ENCODE data around the gene EZR. TPM values are rescaled to one million over a fixed set of nuclear protein-coding genes. Genes with fewer than 3 reads are reported as not detected.

EZR gene
- total and polyA plus RNA-seq, 2 of the 13 experiments (the other 11 are each of a cell fraction or from before 2014, with no cell fraction given), result 34.7 to 60.3 TPM

- H3K9ac ChIP-seq (ENCODE audit: insufficient read depth, low read depth, low read length), result no peak overlapping the region
- H3K4me1 ChIP-seq (ENCODE audit: insufficient read depth, low read length), result peaks cover 65% of the 10 kb centered on the region
- no peak for ATAC-seq
- no peaks in the 10 kb centered on the region for H3K27me3 ChIP-seq (ENCODE audit: control insufficient read depth in 1 of 2, insufficient read depth in 2 of 2, low read length in 2 of 2)
- peaks cover 14% of the 10 kb centered on the region; the same call in 1 of the 2 replicates for H4K20me1 ChIP-seq (ENCODE audit: insufficient read depth, low read length)
- ChIA-PET POLR2A (interaction anchor here (0.7 kb wide), 1 partner anchor 9 kb away, joined by 3 read pairs; the partner anchor contains the start of gene EZR), CTCF (ENCODE audit: low intra/inter-chr PET ratio, low total read pairs) (no interaction called here)
- H3K4me2 ChIP-seq (ENCODE audit: low read depth, low read length), result no peak overlapping the region
- H3K4me3 ChIP-seq (replicated peaks in 1 of 3; ENCODE audit: insufficient read depth in 1 of 3, low read depth in 2 of 3, low read length in 3 of 3), result no peak overlapping the region
- intact Hi-C loops (cut with micrococcal nuclease; ENCODE audit: unreplicated experiment), result no loop called here
- 83% methylated on average over 9 of the region's 9 CpGs for WGBS (ENCODE audit: low lambda C conversion rate)
- no peak for FAIRE-seq
- in situ Hi-C loops (cut with HindIII; ENCODE audit: extremely low pct_ligation_motif_present, low pct_unique_long_range_greater_than_20kb), result no loop called here
- DNase-seq (ENCODE audit: low spot score), result no peak
- peaks cover 77% of the 10 kb centered on the region for H3K79me2 ChIP-seq (ENCODE audit: insufficient read depth, low read length)
- no peak overlapping the region for H2AFZ ChIP-seq (ENCODE audit: low read length)
- no peak overlapping the region for H3K27ac ChIP-seq (ENCODE audit: extremely low read length, insufficient read depth, low read length)
- peaks cover 5 to 11% of the 10 kb centered on the region in 2 experiments; a peak in 4 of 5 replicates for H3K36me3 ChIP-seq (replicated peaks in 1 of 2; ENCODE audit: control insufficient read depth in 1 of 2, insufficient read depth in 2 of 2, low read length in 2 of 2)
- BruUV-seq (replicated peaks), result no TSS peak
- no peaks in the 10 kb centered on the region for H3K9me3 ChIP-seq (ENCODE audit: low read length)
- TF ChIP-seq ZNF138 (CRISPR knock-in tag; IDR thresholded peaks at IDR 0.05; ENCODE audit: low read depth), result no peak
- TF ChIP-seq SOX5 (CRISPR knock-in tag; IDR thresholded peaks at IDR 0.05; ENCODE audit: borderline replicate concordance), result no peak
- TF ChIP-seq SYNCRIP (IDR thresholded peaks at IDR 0.05; ENCODE audit: insufficient read depth, low read depth, low read length), result no peak
- TF ChIP-seq ZNF335 (CRISPR knock-in tag; IDR thresholded peaks at IDR 0.05), result no peak
- TF ChIP-seq SAFB2 (CRISPR knock-in tag; IDR thresholded peaks at IDR 0.05; ENCODE audit: borderline replicate concordance, low read depth), result no peak
- TF ChIP-seq ISL2 (CRISPR knock-in tag; IDR thresholded peaks at IDR 0.05), result no peak
- no peak for TF ChIP-seq SNAPC4 (CRISPR knock-in tag; IDR thresholded peaks at IDR 0.05)
- TF ChIP-seq ZNF451 (CRISPR knock-in tag; IDR thresholded peaks at IDR 0.05), result no peak
- TF ChIP-seq MAF1 (CRISPR knock-in tag; IDR thresholded peaks at IDR 0.05; ENCODE audit: borderline replicate concordance), result no peak
Measured at GRCh38 chr6:158810155-158811095, 8.7 kb downstream of the EZR start.
